Measurements from ENCODE around the gene CDKAL1. TPM values are rescaled to one million over a fixed set of nuclear protein-coding genes. Genes with fewer than 3 reads are reported as not detected.

CDKAL1 gene
- total RNA-seq, 1 experiment from 2014 or later: 20.6 TPM

DNA sequence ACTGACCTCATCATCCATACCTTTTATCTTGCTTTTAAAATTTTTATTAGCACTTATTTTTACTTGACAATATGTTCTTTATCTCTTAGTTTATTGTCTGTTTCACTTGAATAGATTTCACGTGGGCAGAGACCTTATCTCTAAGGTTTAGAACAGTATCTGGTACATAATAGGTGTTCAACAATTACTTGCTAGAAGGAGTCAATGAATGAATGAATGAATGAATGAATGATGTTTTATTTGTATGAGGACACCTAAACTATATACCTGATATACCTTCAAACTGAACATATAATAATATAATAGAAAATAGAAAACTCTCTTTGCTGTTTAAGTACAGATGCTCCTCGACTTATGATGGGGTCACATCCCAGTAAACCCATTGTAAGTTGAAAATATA, 412.6 kb downstream of the CDKAL1 start:
- POLR2A ChIA-PET: no interaction called here

More for the DNA sequence above, 412.6 kb downstream of the CDKAL1 start:
- Mint-ChIP-seq H3K4me3 (no peak overlapping the region), H3K27ac (no peak overlapping the region), H3K36me3 (peaks cover 15% of the 10 kb centered on the region), H3K9me3 (peaks cover 18% of the 10 kb centered on the region), H3K27me3 (ENCODE audit: low read depth) (no peaks in the 10 kb centered on the region; the same call in 1 of the 2 replicates), H3K4me1 (0 out of 2 replicates have a peak, but pooled peaks cover 4% of the 10 kb centered on the region)
- ATAC-seq (no peak), DNase-seq (ENCODE audit: low spot score) (no peak)
- CTCF ChIA-PET: interaction anchor here (0.6 to 0.7 kb wide), 3 partner anchors 16 to 373 kb away, joined by 3 to 4 read pairs (median 4); no protein-coding TSS in a partner anchor
- TF ChIP-seq ATF1 (CRISPR knock-in tag; IDR thresholded peaks at IDR 0.05) (no peak), PRRX2 (CRISPR knock-in tag; IDR thresholded peaks at IDR 0.05) (no peak), TEAD4 (CRISPR knock-in tag; IDR thresholded peaks at IDR 0.05) (no peak), GTF2I (CRISPR knock-in tag; conservative IDR thresholded peaks at IDR 0.05) (no peak), ZNF219 (CRISPR knock-in tag; IDR thresholded peaks at IDR 0.05; ENCODE audit: borderline replicate concordance) (no peak), OVOL2 (CRISPR knock-in tag; IDR thresholded peaks at IDR 0.05; ENCODE audit: borderline replicate concordance) (no peak), ZNF121 (CRISPR knock-in tag; IDR thresholded peaks at IDR 0.05) (no peak), MYBL2 (CRISPR knock-in tag; IDR thresholded peaks at IDR 0.05) (no peak), IRF2 (CRISPR knock-in tag; IDR thresholded peaks at IDR 0.05; ENCODE audit: borderline replicate concordance, low read depth) (no peak), ETV6 (CRISPR knock-in tag; IDR thresholded peaks at IDR 0.05) (no peak)
- TF ChIP-seq, protein P1, sequence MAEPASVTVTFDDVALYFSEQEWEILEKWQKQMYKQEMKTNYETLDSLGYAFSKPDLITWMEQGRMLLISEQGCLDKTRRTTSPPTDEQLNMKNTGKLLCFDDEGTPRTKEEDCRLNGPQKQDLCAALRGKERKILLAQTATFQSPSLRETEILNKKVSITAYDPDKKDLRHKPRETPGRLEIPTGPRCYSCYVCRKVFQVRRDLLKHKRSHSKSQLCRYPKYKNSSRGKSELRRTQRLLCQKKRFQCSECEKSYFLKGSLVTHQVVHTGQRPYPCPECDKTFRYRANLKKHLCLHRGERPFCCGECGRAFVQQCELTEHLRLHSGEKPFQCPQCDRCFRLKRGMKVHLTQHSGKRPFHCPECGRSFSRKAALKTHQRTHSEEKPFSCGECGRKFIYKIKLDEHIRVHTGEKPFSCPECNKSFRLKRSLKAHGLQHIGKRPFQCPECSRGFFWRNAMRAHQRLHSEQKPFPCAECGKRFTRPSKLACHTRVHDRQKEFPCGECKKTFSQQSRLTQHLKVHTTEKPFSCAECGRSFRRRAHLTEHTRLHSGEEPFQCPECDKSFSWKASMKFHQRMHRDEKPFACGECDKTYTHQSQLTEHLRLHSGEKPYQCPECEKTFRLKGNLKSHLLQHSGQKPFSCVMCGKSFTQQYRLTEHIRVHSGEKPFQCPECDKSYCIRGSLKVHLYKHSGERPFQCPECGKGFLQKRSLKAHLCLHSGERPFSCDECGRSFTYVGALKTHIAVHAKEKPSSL (CRISPR knock-in tag; conservative IDR thresholded peaks at IDR 0.05): no peak
- TF ChIP-seq, protein P2, sequence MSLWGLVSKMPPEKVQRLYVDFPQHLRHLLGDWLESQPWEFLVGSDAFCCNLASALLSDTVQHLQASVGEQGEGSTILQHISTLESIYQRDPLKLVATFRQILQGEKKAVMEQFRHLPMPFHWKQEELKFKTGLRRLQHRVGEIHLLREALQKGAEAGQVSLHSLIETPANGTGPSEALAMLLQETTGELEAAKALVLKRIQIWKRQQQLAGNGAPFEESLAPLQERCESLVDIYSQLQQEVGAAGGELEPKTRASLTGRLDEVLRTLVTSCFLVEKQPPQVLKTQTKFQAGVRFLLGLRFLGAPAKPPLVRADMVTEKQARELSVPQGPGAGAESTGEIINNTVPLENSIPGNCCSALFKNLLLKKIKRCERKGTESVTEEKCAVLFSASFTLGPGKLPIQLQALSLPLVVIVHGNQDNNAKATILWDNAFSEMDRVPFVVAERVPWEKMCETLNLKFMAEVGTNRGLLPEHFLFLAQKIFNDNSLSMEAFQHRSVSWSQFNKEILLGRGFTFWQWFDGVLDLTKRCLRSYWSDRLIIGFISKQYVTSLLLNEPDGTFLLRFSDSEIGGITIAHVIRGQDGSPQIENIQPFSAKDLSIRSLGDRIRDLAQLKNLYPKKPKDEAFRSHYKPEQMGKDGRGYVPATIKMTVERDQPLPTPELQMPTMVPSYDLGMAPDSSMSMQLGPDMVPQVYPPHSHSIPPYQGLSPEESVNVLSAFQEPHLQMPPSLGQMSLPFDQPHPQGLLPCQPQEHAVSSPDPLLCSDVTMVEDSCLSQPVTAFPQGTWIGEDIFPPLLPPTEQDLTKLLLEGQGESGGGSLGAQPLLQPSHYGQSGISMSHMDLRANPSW (CRISPR knock-in tag; conservative IDR thresholded peaks at IDR 0.05; ENCODE audit: low read depth): no peak
- TF ChIP-seq, protein P3, sequence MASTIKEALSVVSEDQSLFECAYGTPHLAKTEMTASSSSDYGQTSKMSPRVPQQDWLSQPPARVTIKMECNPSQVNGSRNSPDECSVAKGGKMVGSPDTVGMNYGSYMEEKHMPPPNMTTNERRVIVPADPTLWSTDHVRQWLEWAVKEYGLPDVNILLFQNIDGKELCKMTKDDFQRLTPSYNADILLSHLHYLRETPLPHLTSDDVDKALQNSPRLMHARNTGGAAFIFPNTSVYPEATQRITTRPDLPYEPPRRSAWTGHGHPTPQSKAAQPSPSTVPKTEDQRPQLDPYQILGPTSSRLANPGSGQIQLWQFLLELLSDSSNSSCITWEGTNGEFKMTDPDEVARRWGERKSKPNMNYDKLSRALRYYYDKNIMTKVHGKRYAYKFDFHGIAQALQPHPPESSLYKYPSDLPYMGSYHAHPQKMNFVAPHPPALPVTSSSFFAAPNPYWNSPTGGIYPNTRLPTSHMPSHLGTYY (CRISPR knock-in tag; IDR thresholded peaks at IDR 0.05): no peak
- TF ChIP-seq, protein P4, sequence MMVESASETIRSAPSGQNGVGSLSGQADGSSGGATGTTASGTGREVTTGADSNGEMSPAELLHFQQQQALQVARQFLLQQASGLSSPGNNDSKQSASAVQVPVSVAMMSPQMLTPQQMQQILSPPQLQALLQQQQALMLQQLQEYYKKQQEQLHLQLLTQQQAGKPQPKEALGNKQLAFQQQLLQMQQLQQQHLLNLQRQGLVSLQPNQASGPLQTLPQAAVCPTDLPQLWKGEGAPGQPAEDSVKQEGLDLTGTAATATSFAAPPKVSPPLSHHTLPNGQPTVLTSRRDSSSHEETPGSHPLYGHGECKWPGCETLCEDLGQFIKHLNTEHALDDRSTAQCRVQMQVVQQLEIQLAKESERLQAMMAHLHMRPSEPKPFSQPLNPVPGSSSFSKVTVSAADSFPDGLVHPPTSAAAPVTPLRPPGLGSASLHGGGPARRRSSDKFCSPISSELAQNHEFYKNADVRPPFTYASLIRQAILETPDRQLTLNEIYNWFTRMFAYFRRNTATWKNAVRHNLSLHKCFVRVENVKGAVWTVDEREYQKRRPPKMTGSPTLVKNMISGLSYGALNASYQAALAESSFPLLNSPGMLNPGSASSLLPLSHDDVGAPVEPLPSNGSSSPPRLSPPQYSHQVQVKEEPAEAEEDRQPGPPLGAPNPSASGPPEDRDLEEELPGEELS (CRISPR knock-in tag; IDR thresholded peaks at IDR 0.05): no peak
- TF ChIP-seq, protein P5, sequence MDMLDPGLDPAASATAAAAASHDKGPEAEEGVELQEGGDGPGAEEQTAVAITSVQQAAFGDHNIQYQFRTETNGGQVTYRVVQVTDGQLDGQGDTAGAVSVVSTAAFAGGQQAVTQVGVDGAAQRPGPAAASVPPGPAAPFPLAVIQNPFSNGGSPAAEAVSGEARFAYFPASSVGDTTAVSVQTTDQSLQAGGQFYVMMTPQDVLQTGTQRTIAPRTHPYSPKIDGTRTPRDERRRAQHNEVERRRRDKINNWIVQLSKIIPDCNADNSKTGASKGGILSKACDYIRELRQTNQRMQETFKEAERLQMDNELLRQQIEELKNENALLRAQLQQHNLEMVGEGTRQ (CRISPR knock-in tag; IDR thresholded peaks at IDR 0.05): no peak
- TF ChIP-seq, protein P6, sequence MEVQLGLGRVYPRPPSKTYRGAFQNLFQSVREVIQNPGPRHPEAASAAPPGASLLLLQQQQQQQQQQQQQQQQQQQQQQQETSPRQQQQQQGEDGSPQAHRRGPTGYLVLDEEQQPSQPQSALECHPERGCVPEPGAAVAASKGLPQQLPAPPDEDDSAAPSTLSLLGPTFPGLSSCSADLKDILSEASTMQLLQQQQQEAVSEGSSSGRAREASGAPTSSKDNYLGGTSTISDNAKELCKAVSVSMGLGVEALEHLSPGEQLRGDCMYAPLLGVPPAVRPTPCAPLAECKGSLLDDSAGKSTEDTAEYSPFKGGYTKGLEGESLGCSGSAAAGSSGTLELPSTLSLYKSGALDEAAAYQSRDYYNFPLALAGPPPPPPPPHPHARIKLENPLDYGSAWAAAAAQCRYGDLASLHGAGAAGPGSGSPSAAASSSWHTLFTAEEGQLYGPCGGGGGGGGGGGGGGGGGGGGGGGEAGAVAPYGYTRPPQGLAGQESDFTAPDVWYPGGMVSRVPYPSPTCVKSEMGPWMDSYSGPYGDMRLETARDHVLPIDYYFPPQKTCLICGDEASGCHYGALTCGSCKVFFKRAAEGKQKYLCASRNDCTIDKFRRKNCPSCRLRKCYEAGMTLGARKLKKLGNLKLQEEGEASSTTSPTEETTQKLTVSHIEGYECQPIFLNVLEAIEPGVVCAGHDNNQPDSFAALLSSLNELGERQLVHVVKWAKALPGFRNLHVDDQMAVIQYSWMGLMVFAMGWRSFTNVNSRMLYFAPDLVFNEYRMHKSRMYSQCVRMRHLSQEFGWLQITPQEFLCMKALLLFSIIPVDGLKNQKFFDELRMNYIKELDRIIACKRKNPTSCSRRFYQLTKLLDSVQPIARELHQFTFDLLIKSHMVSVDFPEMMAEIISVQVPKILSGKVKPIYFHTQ (CRISPR knock-in tag; IDR thresholded peaks at IDR 0.05): no peak
- TF ChIP-seq, protein P7, sequence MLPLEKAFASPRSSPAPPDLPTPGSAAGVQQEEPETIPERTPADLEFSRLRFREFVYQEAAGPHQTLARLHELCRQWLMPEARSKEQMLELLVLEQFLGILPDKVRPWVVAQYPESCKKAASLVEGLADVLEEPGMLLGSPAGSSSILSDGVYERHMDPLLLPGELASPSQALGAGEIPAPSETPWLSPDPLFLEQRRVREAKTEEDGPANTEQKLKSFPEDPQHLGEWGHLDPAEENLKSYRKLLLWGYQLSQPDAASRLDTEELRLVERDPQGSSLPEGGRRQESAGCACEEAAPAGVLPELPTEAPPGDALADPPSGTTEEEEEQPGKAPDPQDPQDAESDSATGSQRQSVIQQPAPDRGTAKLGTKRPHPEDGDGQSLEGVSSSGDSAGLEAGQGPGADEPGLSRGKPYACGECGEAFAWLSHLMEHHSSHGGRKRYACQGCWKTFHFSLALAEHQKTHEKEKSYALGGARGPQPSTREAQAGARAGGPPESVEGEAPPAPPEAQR (CRISPR knock-in tag; IDR thresholded peaks at IDR 0.05): no peak
- TF ChIP-seq, protein P8, sequence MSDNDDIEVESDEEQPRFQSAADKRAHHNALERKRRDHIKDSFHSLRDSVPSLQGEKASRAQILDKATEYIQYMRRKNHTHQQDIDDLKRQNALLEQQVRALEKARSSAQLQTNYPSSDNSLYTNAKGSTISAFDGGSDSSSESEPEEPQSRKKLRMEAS (CRISPR knock-in tag; IDR thresholded peaks at IDR 0.05): no peak
